C4-2B (cell line): ENCODE measurements around the gene LRRC4.

Source experiments
- H3K27ac ChIP-seq: fragments of 450-650 bp; 2 replicates; pipeline ENCODE4 v1.5.1; 2017
- CTCF ChIP-seq: fragments of 450-650 bp; conservative IDR thresholded peaks from 2 replicates; pipeline ENCODE4 v1.5.1; 2017; ENCODE audit warnings: mild to moderate bottlenecking
- ZFX ChIP-seq: fragments of 450-650 bp; IDR thresholded peaks from 2 replicates; pipeline ENCODE4 v1.6.1; 2017

LRRC4 gene

GRCh38 chr7:128057909-128058308, 26.7 kb upstream of the LRRC4 start:
- no peak overlapping the region for H3K27ac ChIP-seq
- TF ChIP-seq ZFX = no peak
- TF ChIP-seq CTCF = no peak

DNA sequence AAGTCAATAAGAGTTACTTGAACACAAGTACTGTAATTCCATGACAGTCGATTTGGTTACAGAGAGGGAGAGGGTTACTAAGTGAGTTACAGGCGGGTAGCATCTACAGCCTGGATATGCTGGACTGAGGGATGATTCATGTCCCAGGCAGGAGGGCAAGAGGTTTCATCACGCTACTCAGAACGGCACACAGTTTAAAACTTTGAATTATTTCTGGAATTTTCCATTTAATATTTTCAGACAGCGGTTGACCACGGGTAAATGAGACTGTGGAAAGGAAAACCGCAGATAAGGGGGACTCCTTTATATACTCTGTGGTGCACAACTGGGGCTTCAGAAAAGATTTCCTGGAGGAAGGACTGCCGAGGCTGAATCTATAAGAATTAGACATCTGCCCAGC, 25.7 kb upstream of the LRRC4 start:
- TF ChIP-seq ZFX (no peak), CTCF (no peak)
- H3K27ac ChIP-seq = no peak overlapping the region

- no peak overlapping the region for H3K27ac ChIP-seq
- TF ChIP-seq ZFX (no peak), CTCF (no peak)
Observed at GRCh38 chr7:128055637-128056036, 24.4 kb upstream of the LRRC4 start.

- TF ChIP-seq ZFX = no peak
- TF ChIP-seq CTCF = no peak
Observed at GRCh38 chr7:128054511-128054910, 23.3 kb upstream of the LRRC4 start.

GRCh38 chr7:128053991-128054390, 22.8 kb upstream of the LRRC4 start:
- no peak for TF ChIP-seq CTCF
- no peak for TF ChIP-seq ZFX
- no peak overlapping the region for H3K27ac ChIP-seq

More at GRCh38 chr7:128054511-128054910, 23.3 kb upstream of the LRRC4 start:
- H3K27ac ChIP-seq = no peak overlapping the region

GRCh38 chr7:128053023-128053422, 21.8 kb upstream of the LRRC4 start:
- peak overlapping the region; percentile 16; the same call in 1 of the 2 replicates for H3K27ac ChIP-seq
- no peak for TF ChIP-seq ZFX
- no peak for TF ChIP-seq CTCF

- peak overlapping the region; percentile 20; the same call in 1 of the 2 replicates for H3K27ac ChIP-seq
- TF ChIP-seq CTCF (no peak), ZFX (no peak)
Observed at GRCh38 chr7:128052404-128052803, 21.2 kb upstream of the LRRC4 start.
